ENCODE results near the gene GNG10. TPM values are rescaled to one million over a fixed set of nuclear protein-coding genes. Genes with fewer than 3 reads are reported as not detected.

The GNG10 gene
- total RNA-seq, 2 experiments from 2014 or later, result 8.3 to 10.4 TPM

- intact Hi-C loops (cut with micrococcal nuclease; ENCODE audit: unreplicated experiment), result no loop called here
- Histone ChIP-seq H3K79me2 (ENCODE audit: insufficient read depth, low read depth, low read length) (no peaks in the 10 kb centered on the region), H2AFZ (ENCODE audit: low read length) (no peak overlapping the region), H3K27ac (ENCODE audit: low read depth, low read length, poor library complexity, severe bottlenecking) (no peak overlapping the region), H3K9me2 (ENCODE audit: insufficient read depth, low read length) (no peaks in the 10 kb centered on the region), H3K4me3 (ENCODE audit: low read depth, low read length, poor library complexity, severe bottlenecking) (no peak overlapping the region), H3K4me2 (ENCODE audit: low read length) (no peak overlapping the region), H3K4me1 (ENCODE audit: insufficient read depth, low read length, poor library complexity, severe bottlenecking) (no peaks in the 10 kb centered on the region), H3K9me3 (ENCODE audit: low read length) (no peaks in the 10 kb centered on the region), H4K20me1 (ENCODE audit: insufficient read depth, low read length) (no peaks in the 10 kb centered on the region), H3K36me3 (ENCODE audit: insufficient read depth, low read length) (no peaks in the 10 kb centered on the region)
- ChIA-PET CTCF (ENCODE audit: unreplicated experiment) (no interaction called here), POLR2A (interaction anchor here (0.6 kb wide), 1 partner anchor 1010 kb away, joined by 4 read pairs; no protein-coding TSS in a partner anchor)
- TF ChIP-seq EZH2phosphoT487 (IDR thresholded peaks at IDR 0.05; ENCODE audit: borderline replicate concordance, low read depth, low read length), result no peak
- TF ChIP-seq CTCF (conservative IDR thresholded peaks at IDR 0.05; ENCODE audit: low read length), result no peak
- no TSS peak for BruUV-seq (replicated peaks)
- DNase-seq (ENCODE audit: low spot score), result no peak
Measured at GRCh38 chr9:111696796-111697195, 35.4 kb downstream of the GNG10 start.

- Histone ChIP-seq H4K20me1 (ENCODE audit: insufficient read depth, low read length) (no peaks in the 10 kb centered on the region), H3K79me2 (ENCODE audit: insufficient read depth, low read depth, low read length) (no peaks in the 10 kb centered on the region), H3K4me1 (ENCODE audit: insufficient read depth, low read length, poor library complexity, severe bottlenecking) (no peaks in the 10 kb centered on the region), H3K36me3 (ENCODE audit: insufficient read depth, low read length) (no peaks in the 10 kb centered on the region), H3K27ac (ENCODE audit: low read depth, low read length, poor library complexity, severe bottlenecking) (no peak overlapping the region), H3K9me2 (ENCODE audit: insufficient read depth, low read length) (no peaks in the 10 kb centered on the region), H3K4me3 (ENCODE audit: low read depth, low read length, poor library complexity, severe bottlenecking) (no peak overlapping the region), H2AFZ (ENCODE audit: low read length) (no peak overlapping the region), H3K9me3 (ENCODE audit: low read length) (no peaks in the 10 kb centered on the region), H3K4me2 (ENCODE audit: low read length) (no peak overlapping the region)
- no peak for TF ChIP-seq EZH2phosphoT487 (IDR thresholded peaks at IDR 0.05; ENCODE audit: borderline replicate concordance, low read depth, low read length)
- no peak for TF ChIP-seq CTCF (conservative IDR thresholded peaks at IDR 0.05; ENCODE audit: low read length)
- intact Hi-C loops (cut with micrococcal nuclease; ENCODE audit: unreplicated experiment), result no loop called here
- POLR2A ChIA-PET, result no interaction called here
- CTCF ChIA-PET (ENCODE audit: unreplicated experiment), result no interaction called here
- no TSS peak for BruUV-seq (replicated peaks)
- no peak for DNase-seq (ENCODE audit: low spot score)
Measured at GRCh38 chr9:111700776-111701175, 39.4 kb downstream of the GNG10 start.

- no peak overlapping the region for H2AFZ ChIP-seq (ENCODE audit: low read length)
- no TSS peak for BruUV-seq (replicated peaks)
- no peaks in the 10 kb centered on the region for H4K20me1 ChIP-seq (ENCODE audit: insufficient read depth, low read length)
- H3K9me3 ChIP-seq (ENCODE audit: low read length), result no peaks in the 10 kb centered on the region
- ChIA-PET POLR2A (no interaction called here), CTCF (ENCODE audit: unreplicated experiment) (no interaction called here)
- no peak overlapping the region for H3K4me2 ChIP-seq (ENCODE audit: low read length)
- intact Hi-C loops (cut with micrococcal nuclease; ENCODE audit: unreplicated experiment), result no loop called here
- no peaks in the 10 kb centered on the region for H3K9me2 ChIP-seq (ENCODE audit: insufficient read depth, low read length)
- no peak for DNase-seq (ENCODE audit: low spot score)
- H3K79me2 ChIP-seq (ENCODE audit: insufficient read depth, low read depth, low read length), result no peaks in the 10 kb centered on the region
- no peaks in the 10 kb centered on the region for H3K36me3 ChIP-seq (ENCODE audit: insufficient read depth, low read length)
- TF ChIP-seq EZH2phosphoT487 (IDR thresholded peaks at IDR 0.05; ENCODE audit: borderline replicate concordance, low read depth, low read length) (no peak), CTCF (conservative IDR thresholded peaks at IDR 0.05; ENCODE audit: low read length) (no peak)
- H3K4me3 ChIP-seq (ENCODE audit: low read depth, low read length, poor library complexity, severe bottlenecking), result no peak overlapping the region
- H3K27ac ChIP-seq (ENCODE audit: low read depth, low read length, poor library complexity, severe bottlenecking), result no peak overlapping the region
- no peaks in the 10 kb centered on the region for H3K4me1 ChIP-seq (ENCODE audit: insufficient read depth, low read length, poor library complexity, severe bottlenecking)
Measured at GRCh38 chr9:111704503-111704902, 43.1 kb downstream of the GNG10 start.
